Uterus (tissue), 2 donors: ENCODE data around the gene TMEM254.
"Not testable (repeated sequence)": the region's sequence is repeated elsewhere in the genome, so short reads cannot be mapped to it uniquely, and the experiment has no call there.

ENCODE experiments used
- CTCF ChIP-seq, 4 experiments: fragments of 200-600 bp in 2 of 4; fragments of 450-650 bp in 2 of 4; sonication (generic) in 2 of 4; IDR thresholded peaks; one replicate each; pipeline ENCODE4 v1.5.1; 2016 to 2019; ENCODE audit warnings: antibody characterized with exemption in 4 of 4, mild to moderate bottlenecking in 2 of 4, moderate library complexity in 1 of 4
- POLR2A ChIP-seq, 2 donors: fragments of 450-650 bp; IDR thresholded peaks; one replicate each; pipeline ENCODE4 v1.6.1; 2016; ENCODE audit warnings: antibody characterized with exemption in 2 of 2, mild to moderate bottlenecking in 1 of 2, moderate library complexity in 1 of 2

GRCh38 chr10:80035430-80035829 lies 43.0 kb upstream of the TMEM254 start:
- not testable (repeated sequence) for TF ChIP-seq CTCF, POLR2A (IDR thresholded peaks at IDR 0.05)
